Activated naive CD4-positive, alpha-beta T cell treated with anti-CD3 and anti-CD28 coated beads, Interleukin-2, amount 50 U/mL, for 24 hours (primary cell): ENCODE results near the gene FKBP4.

Experiments
- H3K27ac Mint-ChIP-seq: one replicate; pipeline ENCODE4 v1.8.0; 2021; ENCODE audit warnings: mild to moderate bottlenecking, mixed read lengths
- H3K27me3 Mint-ChIP-seq: one replicate; pipeline ENCODE4 v1.8.0; 2021; ENCODE audit warnings: mixed read lengths
- H3K36me3 Mint-ChIP-seq: one replicate; pipeline ENCODE4 v1.8.0; 2021; ENCODE audit warnings: mixed read lengths
- H3K4me1 Mint-ChIP-seq: one replicate; pipeline ENCODE4 v1.8.0; 2021; ENCODE audit warnings: mixed read lengths
- H3K4me3 Mint-ChIP-seq: one replicate; pipeline ENCODE4 v1.8.0; 2021; ENCODE audit warnings: mild to moderate bottlenecking, mixed read lengths
- H3K9me3 Mint-ChIP-seq: one replicate; pipeline ENCODE4 v1.8.0; 2021; ENCODE audit warnings: mixed read lengths

Gene FKBP4

DNA sequence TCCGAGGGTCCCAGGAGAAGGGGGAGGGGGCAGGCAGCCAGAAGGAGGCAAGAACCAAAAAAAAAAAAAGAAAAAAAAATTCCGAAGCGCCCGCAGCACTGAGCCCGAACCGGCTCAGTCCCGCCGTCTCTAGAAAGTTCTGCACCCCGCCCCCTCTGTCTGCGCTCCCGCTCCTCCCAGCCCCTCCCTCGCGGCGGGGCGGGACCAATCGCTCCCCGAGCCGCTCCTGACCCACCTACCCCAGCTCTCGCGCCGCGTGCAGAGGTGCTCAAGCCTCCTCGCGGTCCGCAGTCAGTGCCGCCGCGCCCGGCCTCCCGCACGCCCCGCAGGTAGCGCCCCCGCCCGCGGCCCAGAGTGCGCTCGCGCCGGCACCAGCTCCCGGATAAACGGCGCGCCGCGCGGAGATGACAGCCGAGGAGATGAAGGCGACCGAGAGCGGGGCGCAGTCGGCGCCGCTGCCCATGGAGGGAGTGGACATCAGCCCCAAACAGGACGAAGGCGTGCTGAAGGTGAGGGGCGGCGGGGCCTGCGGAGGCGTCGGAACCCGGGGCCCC lies at the start of gene FKBP4:
TSS of gene FKBP4 (plus strand) at position 235 of the 554 bp plus-strand sequence. CDS start at position 405, 170 bp downstream.
- Mint-ChIP-seq H3K27ac (peak within 1 kb of the TSS; percentile 65), H3K9me3 (no peaks in the 10 kb centered on the region), H3K4me1 (peaks cover 23% of the 10 kb centered on the region), H3K36me3 (peaks cover 22% of the 10 kb centered on the region), H3K4me3 (peak within 1 kb of the TSS; percentile 95), H3K27me3 (no peaks in the 10 kb centered on the region)

GRCh38 chr12:2745655-2746054 lies 49.1 kb upstream of the FKBP4 start:
- H3K9me3 Mint-ChIP-seq = no peaks in the 10 kb centered on the region
- H3K36me3 Mint-ChIP-seq = no peaks in the 10 kb centered on the region
- H3K27ac Mint-ChIP-seq = no peak overlapping the region
- H3K4me1 Mint-ChIP-seq = no peaks in the 10 kb centered on the region
- H3K27me3 Mint-ChIP-seq = peaks cover 4% of the 10 kb centered on the region
- H3K4me3 Mint-ChIP-seq = no peak overlapping the region

DNA sequence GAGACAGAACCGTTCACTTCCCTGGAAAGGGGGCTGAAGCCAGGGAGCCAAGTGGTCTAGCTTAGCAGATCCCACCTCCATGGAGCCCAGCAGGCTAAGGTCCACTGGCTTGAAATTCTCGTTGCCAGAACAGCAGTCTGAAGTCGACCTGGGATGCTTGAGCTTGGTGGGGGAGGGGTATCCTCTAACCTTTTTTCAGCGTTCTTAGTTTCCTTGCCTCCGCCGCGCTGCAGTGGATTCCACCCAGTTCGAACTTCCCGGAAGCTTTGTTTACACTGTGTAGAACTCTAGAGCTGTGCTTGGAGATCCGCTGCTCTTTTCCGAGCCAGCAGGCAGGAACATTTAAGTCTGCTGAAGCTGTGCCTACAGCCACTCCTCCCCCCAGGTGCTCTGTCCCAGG lies 45.2 kb upstream of the FKBP4 start:
- H3K36me3 Mint-ChIP-seq = no peaks in the 10 kb centered on the region
- no peak overlapping the region for H3K27ac Mint-ChIP-seq
- no peaks in the 10 kb centered on the region for H3K9me3 Mint-ChIP-seq
- peaks cover 5% of the 10 kb centered on the region for H3K4me1 Mint-ChIP-seq
- no peak overlapping the region for H3K4me3 Mint-ChIP-seq
- H3K27me3 Mint-ChIP-seq = peaks cover 8% of the 10 kb centered on the region

DNA sequence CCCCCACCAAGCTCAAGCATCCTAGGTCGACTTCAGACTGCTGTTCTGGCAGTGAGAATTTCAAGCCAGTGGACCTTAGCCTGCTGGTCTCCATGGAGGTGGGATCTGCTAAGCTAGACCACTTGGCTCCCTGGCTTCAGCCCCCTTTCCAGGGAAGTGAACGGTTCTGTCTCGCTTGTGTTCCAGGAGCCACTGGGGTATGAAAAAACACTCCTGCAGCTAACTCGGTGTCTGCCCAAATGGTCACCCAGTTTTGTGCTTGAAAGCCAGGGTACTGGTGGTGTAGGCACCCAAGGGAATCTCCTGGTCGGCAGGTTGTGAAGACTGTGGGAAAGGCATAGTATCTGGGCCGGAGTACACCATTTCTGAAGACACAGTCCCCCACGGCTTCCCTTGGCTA lies 44.6 kb upstream of the FKBP4 start:
- H3K4me1 Mint-ChIP-seq = peaks cover 5% of the 10 kb centered on the region
- H3K4me3 Mint-ChIP-seq = no peak overlapping the region
- H3K27me3 Mint-ChIP-seq = peaks cover 8% of the 10 kb centered on the region
- H3K27ac Mint-ChIP-seq = no peak overlapping the region
- no peaks in the 10 kb centered on the region for H3K36me3 Mint-ChIP-seq
- no peaks in the 10 kb centered on the region for H3K9me3 Mint-ChIP-seq

GRCh38 chr12:2751230-2751629 lies 43.5 kb upstream of the FKBP4 start:
- Mint-ChIP-seq H3K36me3 (no peaks in the 10 kb centered on the region), H3K4me1 (peaks cover 5% of the 10 kb centered on the region), H3K27me3 (peaks cover 8% of the 10 kb centered on the region), H3K9me3 (no peaks in the 10 kb centered on the region), H3K27ac (no peak overlapping the region), H3K4me3 (no peak overlapping the region)

DNA sequence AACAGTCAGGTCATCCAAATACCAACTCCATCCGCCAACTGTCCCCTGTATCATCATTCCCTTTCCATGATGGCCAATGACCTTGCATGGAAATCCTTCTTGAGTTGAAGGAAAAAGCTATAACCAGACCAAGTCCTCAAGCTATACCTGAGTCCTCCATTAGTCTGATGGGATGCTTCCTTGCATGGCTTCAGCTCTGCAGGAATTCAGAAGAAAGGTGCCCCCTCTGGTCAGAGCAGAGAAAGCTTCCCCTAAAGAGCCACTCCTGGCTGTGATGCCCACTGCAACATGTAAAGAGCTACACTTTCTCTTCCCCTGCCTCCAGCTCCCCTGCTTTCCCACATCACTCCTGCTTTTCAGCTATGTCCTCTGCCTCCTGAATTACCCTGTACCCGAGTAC lies 43.1 kb upstream of the FKBP4 start:
- Mint-ChIP-seq H3K4me1 (peaks cover 5% of the 10 kb centered on the region), H3K36me3 (peaks cover 1% of the 10 kb centered on the region), H3K27ac (no peak overlapping the region), H3K27me3 (peaks cover 8% of the 10 kb centered on the region), H3K9me3 (no peaks in the 10 kb centered on the region), H3K4me3 (no peak overlapping the region)

- Mint-ChIP-seq H3K36me3 (peaks cover 4% of the 10 kb centered on the region), H3K9me3 (no peaks in the 10 kb centered on the region), H3K4me1 (peaks cover 5% of the 10 kb centered on the region), H3K27me3 (peaks cover 13% of the 10 kb centered on the region), H3K4me3 (no peak overlapping the region), H3K27ac (peak overlapping the region; percentile 41)
These were observed 41.9 kb upstream of the FKBP4 start for GRCh38 chr12:2752676-2753371.

DNA sequence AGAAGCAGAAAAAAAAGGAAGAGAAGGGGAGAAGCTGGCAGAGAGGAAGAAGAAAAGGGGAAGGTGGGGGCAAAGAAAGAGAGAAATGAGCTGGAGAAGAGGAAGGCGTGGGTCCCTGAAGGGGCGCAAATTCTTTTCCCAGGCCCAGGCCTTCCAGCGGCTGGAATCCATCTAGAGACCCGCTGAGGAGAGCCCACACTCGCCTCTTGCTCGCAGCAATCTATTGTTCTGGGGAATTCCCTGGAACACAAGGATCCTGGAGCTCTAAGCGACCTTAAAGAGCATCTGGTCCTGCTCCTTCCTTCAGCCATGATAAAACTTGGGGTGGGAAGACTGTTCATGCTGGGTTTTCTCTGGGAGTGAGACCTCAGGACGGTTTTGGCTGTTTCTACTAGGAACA lies 41.2 kb upstream of the FKBP4 start:
- Mint-ChIP-seq H3K36me3 (peaks cover 7% of the 10 kb centered on the region), H3K4me3 (no peak overlapping the region), H3K9me3 (no peaks in the 10 kb centered on the region), H3K27ac (no peak overlapping the region), H3K27me3 (peaks cover 16% of the 10 kb centered on the region), H3K4me1 (peaks cover 5% of the 10 kb centered on the region)

DNA sequence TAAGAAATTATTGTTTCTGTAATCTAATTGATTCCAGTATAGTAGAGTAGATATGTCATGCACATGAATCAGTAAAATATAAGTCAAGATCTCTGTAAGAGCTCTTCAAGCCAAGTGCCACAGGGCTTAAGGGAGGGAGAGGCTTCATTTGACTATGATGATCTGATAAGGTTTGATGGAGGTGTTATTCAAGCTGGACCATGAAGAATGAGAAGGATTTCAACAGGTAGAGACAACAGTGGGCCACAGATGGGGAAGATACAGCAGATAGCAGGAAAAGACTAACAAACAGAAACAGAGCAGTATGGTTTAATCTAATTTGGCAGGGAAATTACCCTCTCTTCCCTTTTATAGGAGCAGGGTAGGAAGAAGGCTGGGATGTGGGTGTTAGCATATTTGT lies 40.6 kb upstream of the FKBP4 start:
- H3K36me3 Mint-ChIP-seq = peaks cover 8% of the 10 kb centered on the region

DNA sequence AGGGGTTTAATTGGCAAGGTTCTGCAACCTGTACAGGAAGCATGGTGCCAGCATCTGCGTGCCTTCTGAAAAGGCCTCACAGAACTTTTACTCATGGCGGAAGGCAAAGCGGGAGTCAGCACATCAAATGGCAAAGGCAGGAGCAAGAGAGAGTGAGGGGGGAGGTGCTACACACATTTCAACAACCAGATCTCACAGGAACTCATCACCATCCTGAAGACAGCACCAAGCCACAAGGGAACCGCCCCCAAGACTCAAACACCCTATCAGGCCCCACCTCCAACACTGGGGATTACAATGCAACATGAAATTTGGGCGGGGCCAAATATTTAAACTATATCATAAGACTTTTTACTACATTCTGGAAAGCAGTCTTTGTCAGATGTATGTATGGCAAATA lies 38.0 kb upstream of the FKBP4 start:
- Mint-ChIP-seq H3K4me1 (peaks cover 5% of the 10 kb centered on the region), H3K27ac (no peak overlapping the region), H3K4me3 (no peak overlapping the region), H3K9me3 (no peaks in the 10 kb centered on the region), H3K27me3 (peaks cover 17% of the 10 kb centered on the region), H3K36me3 (peaks cover 8% of the 10 kb centered on the region)

More for the DNA sequence above, 40.6 kb upstream of the FKBP4 start:
- H3K9me3 Mint-ChIP-seq = no peaks in the 10 kb centered on the region
- peaks cover 5% of the 10 kb centered on the region for H3K4me1 Mint-ChIP-seq
- no peak overlapping the region for H3K4me3 Mint-ChIP-seq
- H3K27ac Mint-ChIP-seq = no peak overlapping the region
- peaks cover 17% of the 10 kb centered on the region for H3K27me3 Mint-ChIP-seq

GRCh38 chr12:2759733-2760132 lies 35.0 kb upstream of the FKBP4 start:
- peaks cover 8% of the 10 kb centered on the region for H3K36me3 Mint-ChIP-seq
- H3K4me3 Mint-ChIP-seq = no peak overlapping the region
- H3K9me3 Mint-ChIP-seq = no peaks in the 10 kb centered on the region
- H3K27me3 Mint-ChIP-seq = peaks cover 13% of the 10 kb centered on the region
- H3K4me1 Mint-ChIP-seq = no peaks in the 10 kb centered on the region
- H3K27ac Mint-ChIP-seq = no peak overlapping the region

DNA sequence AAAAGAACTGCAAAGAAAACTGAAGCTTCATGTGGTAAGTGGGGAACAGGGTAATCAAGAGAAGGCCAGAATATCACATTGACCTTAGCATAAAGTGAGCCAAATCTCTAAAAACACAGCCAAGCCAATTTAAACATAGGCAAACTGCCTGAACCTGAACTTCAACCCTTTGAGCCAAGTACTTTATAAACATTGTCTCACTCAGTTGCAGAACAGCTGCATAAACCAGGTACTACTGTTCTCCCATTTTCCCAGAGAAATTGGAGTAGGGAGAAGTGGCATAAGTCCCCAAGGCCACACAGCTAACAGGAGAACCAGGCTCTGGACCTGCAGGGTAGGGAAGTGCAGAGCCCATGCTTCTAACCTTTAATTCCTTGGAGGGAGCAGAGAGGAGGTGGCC lies 30.4 kb upstream of the FKBP4 start:
- Mint-ChIP-seq H3K9me3 (no peaks in the 10 kb centered on the region), H3K27ac (no peak overlapping the region), H3K4me3 (no peak overlapping the region), H3K36me3 (no peaks in the 10 kb centered on the region), H3K27me3 (no peaks in the 10 kb centered on the region), H3K4me1 (peaks cover 5% of the 10 kb centered on the region)

DNA sequence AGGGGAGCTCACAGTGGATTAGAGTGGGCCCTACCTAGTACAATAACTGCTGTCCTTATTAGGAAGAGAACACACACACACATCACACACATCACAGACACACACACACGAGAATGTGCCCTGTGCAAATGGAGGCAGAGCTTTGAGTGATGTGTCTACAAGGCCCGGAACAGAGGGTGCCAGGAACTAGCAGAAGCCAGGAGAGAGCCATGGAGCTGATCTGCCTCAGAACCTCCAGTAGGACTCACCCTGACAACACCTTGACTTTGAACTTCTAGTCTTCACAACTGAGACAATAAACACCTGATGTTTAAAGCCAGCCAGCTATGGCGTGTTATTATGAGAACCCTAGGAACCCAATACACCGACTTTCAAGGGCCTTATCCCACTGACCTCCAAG lies 29.7 kb upstream of the FKBP4 start:
- H3K4me3 Mint-ChIP-seq = no peak overlapping the region
- H3K36me3 Mint-ChIP-seq = no peaks in the 10 kb centered on the region
- H3K27me3 Mint-ChIP-seq = no peaks in the 10 kb centered on the region
- H3K4me1 Mint-ChIP-seq = peaks cover 5% of the 10 kb centered on the region
- H3K9me3 Mint-ChIP-seq = no peaks in the 10 kb centered on the region
- no peak overlapping the region for H3K27ac Mint-ChIP-seq

DNA sequence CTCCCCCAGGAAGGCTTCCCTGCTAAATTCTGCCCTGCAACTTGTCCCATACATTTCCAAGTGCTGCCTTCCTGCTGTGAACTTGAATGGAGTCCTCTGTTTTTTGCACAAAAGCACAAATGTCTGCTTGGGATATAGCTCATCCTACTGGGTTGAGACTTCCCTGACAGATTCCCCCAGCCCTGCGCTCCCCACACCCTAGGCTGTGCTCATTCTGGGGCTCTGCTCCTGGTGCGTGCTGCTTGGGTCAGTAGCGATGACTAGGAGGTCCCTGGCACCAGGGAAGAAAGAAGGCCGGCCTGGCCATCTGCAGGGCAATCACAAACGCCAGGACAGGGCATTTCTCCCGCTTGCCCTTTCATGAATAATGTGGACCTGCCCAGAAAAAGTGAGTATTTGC lies 29.2 kb upstream of the FKBP4 start:
- Mint-ChIP-seq H3K36me3 (no peaks in the 10 kb centered on the region), H3K27ac (no peak overlapping the region), H3K4me1 (peaks cover 5% of the 10 kb centered on the region), H3K27me3 (no peaks in the 10 kb centered on the region), H3K4me3 (no peak overlapping the region), H3K9me3 (no peaks in the 10 kb centered on the region)

DNA sequence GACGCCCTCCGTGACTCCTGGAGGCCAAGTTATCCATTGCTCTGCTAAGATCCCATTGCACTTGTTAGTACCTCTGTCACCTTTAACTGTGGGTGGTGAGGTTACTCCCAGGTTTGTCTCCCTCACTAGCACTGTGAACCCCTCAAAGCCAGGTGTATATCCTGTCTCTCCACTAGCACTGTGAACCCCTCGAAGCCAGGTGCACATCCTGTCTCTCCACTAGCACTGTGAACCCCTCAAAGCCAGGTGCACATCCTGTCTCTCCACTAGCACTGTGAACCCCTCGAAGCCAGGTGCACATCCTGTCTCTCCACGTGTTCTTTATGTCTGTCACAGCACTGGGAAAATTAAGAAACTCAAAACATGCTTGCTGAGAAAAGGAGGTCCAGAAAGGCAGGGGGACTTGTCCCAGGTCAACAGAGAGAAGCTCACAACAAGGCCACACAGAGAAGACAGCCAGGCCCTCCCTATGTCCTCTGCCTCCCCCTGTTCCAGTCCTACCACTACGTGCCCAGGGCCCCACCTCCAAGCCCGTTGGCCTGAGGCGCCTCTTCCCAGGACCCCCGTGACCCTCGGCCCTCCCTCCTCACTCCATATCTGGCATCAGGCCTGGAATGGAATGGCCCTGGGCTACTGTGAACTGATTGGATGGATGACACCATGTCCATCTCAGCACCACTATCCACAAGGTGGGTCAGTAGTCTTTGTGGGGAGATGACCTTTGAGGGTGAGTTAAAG lies 26.4 kb upstream of the FKBP4 start:
- H3K27me3 Mint-ChIP-seq = no peaks in the 10 kb centered on the region
- no peak overlapping the region for H3K4me3 Mint-ChIP-seq
- H3K9me3 Mint-ChIP-seq = no peaks in the 10 kb centered on the region
- no peak overlapping the region for H3K27ac Mint-ChIP-seq
- H3K4me1 Mint-ChIP-seq = peaks cover 5% of the 10 kb centered on the region
- no peaks in the 10 kb centered on the region for H3K36me3 Mint-ChIP-seq

GRCh38 chr12:2769866-2770533 lies 24.8 kb upstream of the FKBP4 start:
- no peaks in the 10 kb centered on the region for H3K27me3 Mint-ChIP-seq

More at GRCh38 chr12:2769866-2770533, 24.8 kb upstream of the FKBP4 start:
- Mint-ChIP-seq H3K27ac (no peak overlapping the region), H3K36me3 (no peaks in the 10 kb centered on the region), H3K9me3 (no peaks in the 10 kb centered on the region), H3K4me1 (peaks cover 5% of the 10 kb centered on the region), H3K4me3 (no peak overlapping the region)
